WERI-Rb-1 (cell line): ENCODE data around the gene FAM171A2.
A peak's percentile ranks its signal among the peaks of the same experiment; 100 is the strongest.

Experiments used
- DNase-seq: peaks from one replicate; pipeline ENCODE4 v3.0.0-alpha.2; 2020
- H3K27ac ChIP-seq: fragments of 250-450 bp; sonication (Bioruptor Pico); 2 replicates; pipeline ENCODE4 v1.5.1; 2020; ENCODE audit warnings: mild to moderate bottlenecking, moderate library complexity
- H3K27me3 ChIP-seq: fragments of 250-450 bp; sonication (Bioruptor Pico); 2 replicates; pipeline ENCODE4 v1.5.1; 2021; ENCODE audit warnings: mild to moderate bottlenecking, low read depth, moderate library complexity; ENCODE audit not compliant: insufficient read depth, severe bottlenecking
- H3K36me3 ChIP-seq: fragments of 250-450 bp; sonication (Bioruptor Pico); 2 replicates; pipeline ENCODE4 v1.5.1; 2020; ENCODE audit warnings: mild to moderate bottlenecking, moderate library complexity
- H3K4me3 ChIP-seq: 2 replicates; pipeline ENCODE4 v1.5.1; 2011; ENCODE audit warnings: low read depth, mild to moderate bottlenecking, control low read depth, low read length
- H3K9me3 ChIP-seq: fragments of 250-450 bp; sonication (Bioruptor Pico); 2 replicates; pipeline ENCODE4 v1.5.1; 2021; ENCODE audit warnings: mild to moderate bottlenecking, moderate library complexity; ENCODE audit not compliant: severe bottlenecking
- TF ChIP-seq, protein P1 (sequence below): IDR thresholded peaks from 2 replicates; pipeline ENCODE4 v1.5.1; 2011; ENCODE audit warnings: low read depth, mild to moderate bottlenecking, control low read depth, inconsistent platforms, low read length

Gene FAM171A2

DNA sequence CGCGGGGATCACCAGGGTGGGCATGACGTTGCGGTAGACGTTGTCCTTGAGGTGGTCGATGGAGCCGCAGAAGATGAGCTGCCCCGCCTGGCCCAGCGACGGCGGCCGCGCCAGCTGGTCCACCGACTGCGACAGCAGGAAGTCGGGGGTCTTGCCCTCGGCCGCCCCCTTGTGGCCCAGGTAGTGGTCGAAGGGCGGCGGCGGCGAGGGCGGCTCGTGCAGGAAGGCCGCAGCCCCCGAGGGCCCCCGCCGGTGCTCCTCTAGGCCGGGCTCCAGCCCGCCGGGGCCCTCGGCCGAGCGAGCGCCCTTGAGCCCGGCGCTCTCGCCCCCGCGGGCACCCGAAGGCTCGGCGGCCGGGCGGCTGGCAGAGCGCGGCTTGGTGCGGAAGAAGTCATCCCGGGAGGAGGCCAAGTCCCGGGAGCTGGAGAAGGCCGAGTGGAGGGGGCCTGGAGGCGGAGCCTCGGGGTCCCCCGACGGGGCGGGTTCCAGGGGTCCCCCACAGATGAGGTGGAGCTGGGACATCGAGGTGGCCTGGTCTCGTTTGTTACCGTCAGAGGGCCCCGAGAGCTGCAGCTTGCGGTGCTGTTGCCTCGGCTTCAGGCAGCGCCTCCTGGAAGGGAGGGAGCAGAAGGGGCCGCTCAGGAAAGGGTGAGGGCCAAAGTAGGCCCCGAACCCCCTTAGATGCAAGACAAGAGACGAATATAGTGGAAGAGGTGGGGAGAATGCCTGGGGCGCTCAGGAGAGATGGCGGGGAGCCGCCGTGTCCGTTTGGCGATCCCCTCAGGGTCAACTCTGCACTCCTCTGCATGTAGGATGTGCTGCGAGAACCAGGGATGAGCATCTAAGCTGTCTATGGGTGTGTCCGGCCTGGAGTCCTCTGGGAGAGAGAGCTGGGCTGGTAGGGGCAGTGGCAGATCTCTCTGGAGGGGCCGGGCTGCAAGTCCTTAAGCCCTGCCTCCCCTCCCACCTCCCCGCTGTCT is 8.8 kb downstream of the FAM171A2 start:
- Histone ChIP-seq H3K36me3 (peaks cover 62% of the 10 kb centered on the region), H3K4me3 (no peak overlapping the region), H3K9me3 (no peaks in the 10 kb centered on the region), H3K27ac (no peak overlapping the region), H3K27me3 (no peaks in the 10 kb centered on the region)
- DNase-seq, result peak; percentile 13
- TF ChIP-seq, protein P1, sequence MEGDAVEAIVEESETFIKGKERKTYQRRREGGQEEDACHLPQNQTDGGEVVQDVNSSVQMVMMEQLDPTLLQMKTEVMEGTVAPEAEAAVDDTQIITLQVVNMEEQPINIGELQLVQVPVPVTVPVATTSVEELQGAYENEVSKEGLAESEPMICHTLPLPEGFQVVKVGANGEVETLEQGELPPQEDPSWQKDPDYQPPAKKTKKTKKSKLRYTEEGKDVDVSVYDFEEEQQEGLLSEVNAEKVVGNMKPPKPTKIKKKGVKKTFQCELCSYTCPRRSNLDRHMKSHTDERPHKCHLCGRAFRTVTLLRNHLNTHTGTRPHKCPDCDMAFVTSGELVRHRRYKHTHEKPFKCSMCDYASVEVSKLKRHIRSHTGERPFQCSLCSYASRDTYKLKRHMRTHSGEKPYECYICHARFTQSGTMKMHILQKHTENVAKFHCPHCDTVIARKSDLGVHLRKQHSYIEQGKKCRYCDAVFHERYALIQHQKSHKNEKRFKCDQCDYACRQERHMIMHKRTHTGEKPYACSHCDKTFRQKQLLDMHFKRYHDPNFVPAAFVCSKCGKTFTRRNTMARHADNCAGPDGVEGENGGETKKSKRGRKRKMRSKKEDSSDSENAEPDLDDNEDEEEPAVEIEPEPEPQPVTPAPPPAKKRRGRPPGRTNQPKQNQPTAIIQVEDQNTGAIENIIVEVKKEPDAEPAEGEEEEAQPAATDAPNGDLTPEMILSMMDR, result no peak

DNA sequence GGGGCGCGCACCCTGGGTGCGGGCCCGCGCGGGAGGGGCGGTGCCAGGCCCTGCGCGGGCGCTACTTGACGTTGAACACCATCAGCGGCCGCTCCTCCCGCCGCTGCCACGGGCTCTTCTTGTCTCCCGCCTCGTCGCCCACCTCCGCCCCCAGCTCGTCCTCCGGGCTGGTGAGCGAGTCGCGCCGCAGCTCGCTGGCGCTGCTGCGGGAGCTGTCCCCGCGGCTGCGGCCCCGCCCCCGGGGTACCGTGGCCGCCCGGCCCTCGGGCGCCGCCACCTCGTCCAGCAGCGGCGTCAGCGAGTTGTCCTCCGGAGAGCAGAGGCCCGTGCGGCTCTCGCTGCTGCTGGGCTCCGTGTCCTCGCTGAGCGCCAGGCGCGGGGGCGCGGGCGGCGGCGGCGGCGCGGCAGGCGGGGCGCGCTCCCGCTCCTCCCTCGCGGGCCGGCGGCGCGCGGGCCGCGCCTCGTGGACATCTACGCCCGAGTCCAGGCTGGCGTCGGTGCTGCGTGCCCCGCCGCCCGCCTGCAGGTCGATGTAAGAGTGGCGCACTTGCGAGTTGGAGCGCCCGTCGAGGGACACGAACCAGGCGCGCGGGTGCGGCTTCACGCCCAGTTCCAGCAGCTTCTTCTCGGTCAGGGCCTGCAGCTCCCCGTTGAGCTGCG is 9.9 kb downstream of the FAM171A2 start:
- H3K9me3 ChIP-seq, result no peaks in the 10 kb centered on the region
- no peak overlapping the region for H3K4me3 ChIP-seq
- DNase-seq, result no peak
- no peaks in the 10 kb centered on the region for H3K27me3 ChIP-seq
- TF ChIP-seq, protein P1, result no peak
- H3K36me3 ChIP-seq, result peaks cover 59% of the 10 kb centered on the region
- no peak overlapping the region for H3K27ac ChIP-seq

DNA sequence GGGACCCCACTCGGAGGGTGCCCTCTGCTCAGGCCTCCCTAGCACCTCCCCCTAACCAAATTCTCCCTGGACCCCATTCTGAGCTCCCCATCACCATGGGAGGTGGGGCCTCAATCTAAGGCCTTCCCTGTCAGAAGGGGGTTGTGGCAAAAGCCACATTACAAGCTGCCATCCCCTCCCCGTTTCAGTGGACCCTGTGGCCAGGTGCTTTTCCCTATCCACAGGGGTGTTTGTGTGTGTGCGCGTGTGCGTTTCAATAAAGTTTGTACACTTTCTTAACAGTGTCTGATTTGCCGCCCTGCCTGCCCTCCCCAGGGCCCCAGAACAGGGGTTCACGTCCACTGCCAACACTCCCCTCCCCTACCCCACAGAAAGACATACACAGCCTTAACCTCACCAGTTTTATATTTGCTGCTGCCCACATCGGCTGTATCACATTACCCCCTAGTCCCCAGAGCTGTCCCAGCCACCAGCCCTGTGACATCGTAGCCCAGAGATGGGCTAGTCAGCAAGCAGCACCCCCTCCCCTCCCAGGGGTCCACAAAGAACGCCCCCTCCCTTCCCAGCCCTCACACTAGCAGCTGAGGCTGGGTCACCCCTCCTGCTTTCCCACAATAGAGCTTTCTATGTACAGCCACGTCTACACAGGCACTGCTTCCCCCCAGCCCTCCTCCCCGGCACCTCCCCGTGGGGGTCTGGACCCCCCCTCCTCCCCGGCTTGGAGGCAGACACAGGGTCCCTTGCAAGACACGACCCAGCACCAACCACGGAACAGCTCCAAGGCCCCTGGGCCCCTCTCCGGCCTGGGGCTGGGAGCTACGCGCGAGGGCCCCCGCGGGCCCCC is 10.6 kb downstream of the FAM171A2 start:
- Histone ChIP-seq H3K4me3 (no peak overlapping the region), H3K27ac (no peak overlapping the region), H3K27me3 (no peaks in the 10 kb centered on the region), H3K36me3 (peaks cover 53% of the 10 kb centered on the region), H3K9me3 (no peaks in the 10 kb centered on the region)
- DNase-seq, result peak; percentile 12
- TF ChIP-seq, protein P1, result no peak

DNA sequence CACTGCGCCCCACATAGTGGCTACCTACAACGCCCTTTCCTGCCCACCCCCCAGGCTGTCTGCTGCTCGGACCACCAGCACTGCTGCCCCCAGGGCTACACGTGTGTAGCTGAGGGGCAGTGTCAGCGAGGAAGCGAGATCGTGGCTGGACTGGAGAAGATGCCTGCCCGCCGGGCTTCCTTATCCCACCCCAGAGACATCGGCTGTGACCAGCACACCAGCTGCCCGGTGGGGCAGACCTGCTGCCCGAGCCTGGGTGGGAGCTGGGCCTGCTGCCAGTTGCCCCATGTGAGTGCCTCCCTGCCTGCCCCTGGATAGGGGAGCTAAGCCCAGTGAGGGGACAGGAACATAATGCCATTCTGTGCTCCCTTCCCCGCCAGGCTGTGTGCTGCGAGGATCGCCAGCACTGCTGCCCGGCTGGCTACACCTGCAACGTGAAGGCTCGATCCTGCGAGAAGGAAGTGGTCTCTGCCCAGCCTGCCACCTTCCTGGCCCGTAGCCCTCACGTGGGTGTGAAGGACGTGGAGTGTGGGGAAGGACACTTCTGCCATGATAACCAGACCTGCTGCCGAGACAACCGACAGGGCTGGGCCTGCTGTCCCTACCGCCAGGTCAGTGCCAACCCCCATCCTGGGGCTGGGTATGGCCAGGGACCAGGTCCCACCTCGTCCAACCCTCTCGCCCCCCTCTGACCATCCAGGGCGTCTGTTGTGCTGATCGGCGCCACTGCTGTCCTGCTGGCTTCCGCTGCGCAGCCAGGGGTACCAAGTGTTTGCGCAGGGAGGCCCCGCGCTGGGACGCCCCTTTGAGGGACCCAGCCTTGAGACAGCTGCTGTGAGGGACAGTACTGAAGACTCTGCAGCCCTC is 11.5 kb downstream of the FAM171A2 start:
- Histone ChIP-seq H3K9me3 (no peaks in the 10 kb centered on the region), H3K27ac (no peak overlapping the region; the same call in 1 of the 2 replicates), H3K36me3 (peaks cover 49% of the 10 kb centered on the region), H3K4me3 (no peak overlapping the region), H3K27me3 (no peaks in the 10 kb centered on the region)
- TF ChIP-seq, protein P1, result no peak
- peak; percentile 9 for DNase-seq

DNA sequence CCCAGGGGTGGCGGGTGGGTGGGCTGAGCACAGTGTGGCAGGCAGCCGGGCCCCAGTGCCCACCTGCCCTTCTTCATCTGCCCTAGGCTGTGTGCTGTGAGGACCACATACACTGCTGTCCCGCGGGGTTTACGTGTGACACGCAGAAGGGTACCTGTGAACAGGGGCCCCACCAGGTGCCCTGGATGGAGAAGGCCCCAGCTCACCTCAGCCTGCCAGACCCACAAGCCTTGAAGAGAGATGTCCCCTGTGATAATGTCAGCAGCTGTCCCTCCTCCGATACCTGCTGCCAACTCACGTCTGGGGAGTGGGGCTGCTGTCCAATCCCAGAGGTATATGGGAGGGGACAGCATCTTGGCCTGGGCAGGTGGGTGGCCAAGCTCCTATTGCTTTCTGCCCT is 12.2 kb downstream of the FAM171A2 start:
- DNase-seq, result peak; percentile 8
- peaks cover 49% of the 10 kb centered on the region for H3K36me3 ChIP-seq
- H3K4me3 ChIP-seq, result no peak overlapping the region
- H3K27ac ChIP-seq, result no peak overlapping the region; the same call in 1 of the 2 replicates
- TF ChIP-seq, protein P1, result no peak
- H3K27me3 ChIP-seq, result no peaks in the 10 kb centered on the region
- no peaks in the 10 kb centered on the region for H3K9me3 ChIP-seq
